Endothelial cell of umbilical vein (primary cell): ENCODE data around the gene CNNM3. TPM values are rescaled to one million over a fixed set of nuclear protein-coding genes. Genes with fewer than 3 reads are reported as not detected.

Experiments
- BruUV-seq: library from RNA; stranded (reverse); fragments of 400-500 nt; replicated peaks from 2 replicates; lab custom pipeline; 2021; lab: Mats Ljungman, UMichigan
- CTCF ChIA-PET: fragments of 300-600, 350-600 bp; sonication (Branson Sonifier 250); formaldehyde crosslinking; loops from one replicate; lab custom pipeline; 2021; ENCODE audit warnings: antibody characterized with exemption, inconsistent platforms; lab: Charles Lee
- POLR2A ChIA-PET: fragments of 300-600, 350-600 bp; sonication (Branson Sonifier 250); formaldehyde crosslinking; loops from one replicate; lab custom pipeline; 2021; ENCODE audit warnings: antibody characterized with exemption, inconsistent platforms; lab: Charles Lee
- DNase-seq: peaks from one replicate; pipeline ENCODE4 v3.0.0-alpha.2; 2011; ENCODE audit warnings: low read depth, low spot score
- FAIRE-seq: peaks from 2 replicates; lab custom pipeline; 2011; peaks lifted over from hg19 to GRCh38; lab: Jason Lieb, UNC
- H2AFZ ChIP-seq: 2 replicates; pipeline ENCODE4 v1.6.0; 2012; ENCODE audit warnings: low read depth, low read length, control low read depth, inconsistent platforms
- H3K27ac ChIP-seq: 2 replicates; pipeline ENCODE4 v1.5.1; 2011; ENCODE audit warnings: low read depth, mild to moderate bottlenecking, control low read depth, low read length, moderate library complexity; ENCODE audit not compliant: insufficient read depth
- H3K27me3 ChIP-seq, 2 experiments: 2 replicates each; pipeline versions ENCODE4 v1.6.0 to v1.6.1; 2011; ENCODE audit warnings: low read length in 2 of 2, mixed read lengths in 1 of 2; ENCODE audit not compliant: control insufficient read depth in 2 of 2, insufficient read depth in 2 of 2
- H3K36me3 ChIP-seq, 2 experiments: 2 replicates in 1 of 2; 3 replicates in 1 of 2; pipeline ENCODE4 v1.5.1; 2011; ENCODE audit warnings: low read length in 2 of 2, mild to moderate bottlenecking in 1 of 2, moderate library complexity in 1 of 2; ENCODE audit not compliant: control insufficient read depth in 2 of 2, insufficient read depth in 2 of 2; ENCODE audit errors: extremely low read depth in 1 of 2
- H3K4me1 ChIP-seq: 3 replicates; pipeline ENCODE4 v1.5.1; 2011; ENCODE audit warnings: mild to moderate bottlenecking, low read length; ENCODE audit not compliant: control insufficient read depth, insufficient read depth; ENCODE audit errors: extremely low read depth
- H3K4me2 ChIP-seq: 2 replicates; pipeline ENCODE4 v1.6.1; 2011; ENCODE audit warnings: low read length, control low read depth, mixed read lengths; ENCODE audit not compliant: insufficient read depth
- H3K4me3 ChIP-seq, 3 experiments: fragments of 200-600 bp in 1 of 3; sonication (generic), shearing (Covaris generic) in 1 of 3; replicated peaks in 1 of 3; 2 replicates each; pipeline ENCODE4 v1.5.1; 2011 to 2016; ENCODE audit warnings: control low read depth in 3 of 3, low read length in 3 of 3, mild to moderate bottlenecking in 2 of 3, inconsistent platforms in 1 of 3, low read depth in 1 of 3, moderate library complexity in 1 of 3; ENCODE audit not compliant: insufficient read depth in 1 of 3
- H3K79me2 ChIP-seq: 2 replicates; pipeline ENCODE4 v1.6.0; 2012; ENCODE audit warnings: low read length, inconsistent platforms; ENCODE audit not compliant: control insufficient read depth, insufficient read depth
- H3K9ac ChIP-seq: replicated peaks from 2 replicates; pipeline ENCODE3; 2011; ENCODE audit warnings: low read length, control low read depth; ENCODE audit not compliant: insufficient read depth; ENCODE audit errors: extremely low read depth
- H3K9me1 ChIP-seq: replicated peaks from 3 replicates; pipeline ENCODE4 v1.6.0; 2011; ENCODE audit warnings: mild to moderate bottlenecking, low read length; ENCODE audit not compliant: control insufficient read depth, insufficient read depth; ENCODE audit errors: extremely low read depth
- H3K9me3 ChIP-seq: replicated peaks from 2 replicates; pipeline ENCODE4 v1.5.1; 2012; ENCODE audit warnings: low read length, inconsistent platforms; ENCODE audit not compliant: control insufficient read depth, insufficient read depth
- H4K20me1 ChIP-seq: replicated peaks from 2 replicates; pipeline ENCODE3; 2011; ENCODE audit warnings: mild to moderate bottlenecking, low read length; ENCODE audit not compliant: control insufficient read depth, insufficient read depth; ENCODE audit errors: extremely low read depth
- EZH2 ChIP-seq: IDR thresholded peaks from 2 replicates; pipeline ENCODE4 v1.6.1; 2012; ENCODE audit warnings: borderline replicate concordance, low read depth, mild to moderate bottlenecking, moderate library complexity, low read length, inconsistent platforms; ENCODE audit not compliant: severe bottlenecking
- FOS ChIP-seq: IDR thresholded peaks from 2 replicates; pipeline ENCODE4 v1.6.1; 2011; ENCODE audit warnings: mild to moderate bottlenecking, low read length, moderate library complexity, borderline replicate concordance; ENCODE audit not compliant: insufficient read depth
- GATA2 ChIP-seq: IDR thresholded peaks from 2 replicates; pipeline ENCODE4 v1.7.0; 2011; ENCODE audit warnings: low read depth, mild to moderate bottlenecking, moderate library complexity, mixed read lengths, low read length; ENCODE audit not compliant: insufficient read length, insufficient read depth
- JUN ChIP-seq: IDR thresholded peaks from 2 replicates; pipeline ENCODE4 v1.6.1; 2011; ENCODE audit warnings: borderline replicate concordance, low read depth; ENCODE audit not compliant: insufficient read length, insufficient read depth
- MYC ChIP-seq: IDR thresholded peaks from one replicate; pipeline ENCODE4 v1.6.1; 2011; ENCODE audit warnings: mild to moderate bottlenecking, low read depth, low read length
- POLR2A ChIP-seq: IDR thresholded peaks from 2 replicates; pipeline ENCODE4 v1.6.1; 2012; ENCODE audit warnings: low read depth, mild to moderate bottlenecking, control low read depth, low read length
- POLR2AphosphoS5 ChIP-seq: IDR thresholded peaks from 2 replicates; pipeline ENCODE4 v1.6.1; 2012; ENCODE audit warnings: low read depth, mild to moderate bottlenecking, control low read depth, low read length, moderate library complexity; ENCODE audit not compliant: insufficient read depth
- dilution Hi-C: fragments of 300-500 bp; cut with MboI; formaldehyde crosslinking; loops from one replicate; pipeline ENCODE4 v1.15.0; 2019; ENCODE audit warnings: low sequenced_read_pairs; ENCODE audit not compliant: extremely low pct_ligation_motif_present
- intact Hi-C: fragments of 100-400 bp; cut with micrococcal nuclease; formaldehyde crosslinking; loops from one replicate; pipeline ENCODE4 v1.10.0; 2022
- polyA plus RNA-seq, 4 experiments: library from polyadenylated mRNA; depleted of rRNA in 3 of 4; stranded (reverse) in 3 of 4; unstranded in 1 of 4; fragments of >200 nt; gene quantifications; 2 replicates each; pipeline versions ENCODE4 v1.2.1 to v1.2.3, GENCODE V29; 2011 to 2012; ENCODE audit warnings: missing spikeins in 1 of 4
- total RNA-seq: library from RNA; stranded (reverse); gene quantifications from 2 replicates; pipeline ENCODE4 v1.2.3, GENCODE V29; 2021
- TF ChIP-seq, protein P1 (sequence below), 2 donors: IDR thresholded peaks; 1 replicate in 1 of 2; 2 replicates in 1 of 2; pipeline ENCODE4 v1.5.1; 2011; ENCODE audit warnings: low read length in 2 of 2, mild to moderate bottlenecking in 2 of 2, moderate library complexity in 2 of 2, control low read depth in 1 of 2, inconsistent platforms in 1 of 2, low read depth in 1 of 2; ENCODE audit not compliant: insufficient read depth in 1 of 2; ENCODE audit errors: extremely low read depth in 1 of 2
- TF ChIP-seq, protein P2 (sequence below): IDR thresholded peaks from 2 replicates; pipeline ENCODE4 v1.6.1; 2011; ENCODE audit not compliant: insufficient read depth, insufficient read length

Gene CNNM3
- total and polyA plus RNA-seq, 2 donors (not counting 3 experiments of a cell fraction or from before 2014, with no cell fraction given): 13.0 to 14.9 TPM

DNA sequence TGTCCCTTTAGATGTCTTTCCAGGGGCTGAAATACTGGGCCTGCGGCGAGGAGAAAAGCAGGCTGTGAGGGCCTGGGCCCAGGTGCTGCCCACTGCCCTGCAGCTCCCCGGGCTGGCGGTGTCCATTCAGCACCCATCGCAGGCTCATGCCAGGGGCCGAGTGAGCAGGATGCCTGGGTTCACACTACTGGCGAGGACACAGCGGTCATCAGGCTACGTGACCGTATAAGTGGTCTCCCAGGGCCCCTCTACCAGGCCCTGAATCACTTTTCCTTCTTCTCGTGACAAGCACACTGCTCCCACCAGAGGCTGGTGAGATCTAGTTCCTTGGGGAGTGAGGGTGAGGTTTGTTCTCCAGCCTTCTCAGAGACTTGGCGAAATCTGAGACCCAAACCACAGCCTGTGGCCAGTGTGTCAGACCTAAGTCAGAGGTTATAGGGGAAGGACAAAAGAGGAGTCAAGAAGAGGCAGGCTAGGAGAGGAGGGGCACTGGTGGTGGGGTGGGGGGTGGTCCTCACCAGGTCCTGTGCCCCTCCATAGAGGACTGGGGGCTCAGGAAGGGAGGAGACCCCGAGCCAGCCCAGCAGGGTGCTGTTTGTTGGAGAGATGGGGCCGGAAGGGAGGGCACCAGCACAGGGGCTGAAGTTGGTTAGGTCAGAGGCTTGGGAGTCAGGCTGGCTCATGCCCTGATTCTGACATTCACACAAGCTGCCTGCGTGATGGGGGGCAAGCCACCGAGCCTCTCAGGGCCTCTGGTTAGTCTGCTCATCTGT, 60.4 kb downstream of the CNNM3 start:
- Histone ChIP-seq H3K4me2 (no peak overlapping the region), H4K20me1 (no peaks in the 10 kb centered on the region), H2AFZ (no peak overlapping the region), H3K4me1 (peaks cover 4% of the 10 kb centered on the region), H3K9me1 (no peaks in the 10 kb centered on the region), H3K27ac (no peak overlapping the region), H3K4me3 (no peak overlapping the region), H3K9me3 (no peaks in the 10 kb centered on the region), H3K27me3 (peaks cover 0 to 2% of the 10 kb centered on the region in 2 experiments), H3K9ac (no peak overlapping the region), H3K36me3 (no peaks in the 10 kb centered on the region), H3K79me2 (no peaks in the 10 kb centered on the region)
- TF ChIP-seq GATA2 (no peak), FOS (no peak), POLR2A (no peak), JUN (no peak), POLR2AphosphoS5 (no peak), MYC (no peak), EZH2 (no peak)
- TF ChIP-seq, protein P1, sequence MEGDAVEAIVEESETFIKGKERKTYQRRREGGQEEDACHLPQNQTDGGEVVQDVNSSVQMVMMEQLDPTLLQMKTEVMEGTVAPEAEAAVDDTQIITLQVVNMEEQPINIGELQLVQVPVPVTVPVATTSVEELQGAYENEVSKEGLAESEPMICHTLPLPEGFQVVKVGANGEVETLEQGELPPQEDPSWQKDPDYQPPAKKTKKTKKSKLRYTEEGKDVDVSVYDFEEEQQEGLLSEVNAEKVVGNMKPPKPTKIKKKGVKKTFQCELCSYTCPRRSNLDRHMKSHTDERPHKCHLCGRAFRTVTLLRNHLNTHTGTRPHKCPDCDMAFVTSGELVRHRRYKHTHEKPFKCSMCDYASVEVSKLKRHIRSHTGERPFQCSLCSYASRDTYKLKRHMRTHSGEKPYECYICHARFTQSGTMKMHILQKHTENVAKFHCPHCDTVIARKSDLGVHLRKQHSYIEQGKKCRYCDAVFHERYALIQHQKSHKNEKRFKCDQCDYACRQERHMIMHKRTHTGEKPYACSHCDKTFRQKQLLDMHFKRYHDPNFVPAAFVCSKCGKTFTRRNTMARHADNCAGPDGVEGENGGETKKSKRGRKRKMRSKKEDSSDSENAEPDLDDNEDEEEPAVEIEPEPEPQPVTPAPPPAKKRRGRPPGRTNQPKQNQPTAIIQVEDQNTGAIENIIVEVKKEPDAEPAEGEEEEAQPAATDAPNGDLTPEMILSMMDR (IDR thresholded peaks at IDR 0.05; ENCODE audit: extremely low read depth in 1 of 2, insufficient read depth in 1 of 2, low read depth in 1 of 2, low read length in 2 of 2): no peak
- TF ChIP-seq, protein P2, sequence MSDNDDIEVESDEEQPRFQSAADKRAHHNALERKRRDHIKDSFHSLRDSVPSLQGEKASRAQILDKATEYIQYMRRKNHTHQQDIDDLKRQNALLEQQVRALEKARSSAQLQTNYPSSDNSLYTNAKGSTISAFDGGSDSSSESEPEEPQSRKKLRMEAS: no peak
- no TSS peak for BruUV-seq
- ChIA-PET POLR2A (no interaction called here), CTCF (no interaction called here)
- DNase-seq (no peak), FAIRE-seq (no peak)
- dilution Hi-C loops (no loop called here), intact Hi-C loops (no loop called here)
